Measurements from ENCODE around the gene CFAP100.

CFAP100 gene

GRCh38 chr3:126484662-126485061, 90.0 kb downstream of the CFAP100 start:
- no peak for DNase-seq

- DNase-seq = no peak
Measured at GRCh38 chr3:126485176-126485897, 90.6 kb downstream of the CFAP100 start.

- DNase-seq = no peak
Measured at GRCh38 chr3:126485956-126486355, 91.2 kb downstream of the CFAP100 start.
